GM08714 (cell line): ENCODE results near the gene WIPF3.

ENCODE experiments used
- H3K4me3 ChIP-seq: fragments of 200-500 bp; sonication (Bioruptor generic); 2 replicates; pipeline ENCODE4 v1.5.1; 2014; ENCODE audit warnings: mild to moderate bottlenecking, low read length, inconsistent platforms
- ZNF274 ChIP-seq: IDR thresholded peaks from 2 replicates; pipeline ENCODE4 v1.6.1; 2012; ENCODE audit warnings: mild to moderate bottlenecking, low read depth, low read length

WIPF3 gene

GRCh38 chr7:29847496-29847895 lies 41.2 kb downstream of the WIPF3 start:
- H3K4me3 ChIP-seq, result no peak overlapping the region
- TF ChIP-seq ZNF274, result no peak

GRCh38 chr7:29847916-29848315 lies 41.6 kb downstream of the WIPF3 start:
- no peak overlapping the region for H3K4me3 ChIP-seq
- TF ChIP-seq ZNF274, result no peak

- no peak for TF ChIP-seq ZNF274
- H3K4me3 ChIP-seq, result no peak overlapping the region
Observed at GRCh38 chr7:29848941-29849340, 42.6 kb downstream of the WIPF3 start.

GRCh38 chr7:29851487-29851886 lies 45.2 kb downstream of the WIPF3 start:
- H3K4me3 ChIP-seq, result no peak overlapping the region
- no peak for TF ChIP-seq ZNF274

- H3K4me3 ChIP-seq, result no peak overlapping the region
- TF ChIP-seq ZNF274, result no peak
Observed at GRCh38 chr7:29852457-29852856, 46.1 kb downstream of the WIPF3 start.

GRCh38 chr7:29853072-29853471 lies 46.8 kb downstream of the WIPF3 start:
- TF ChIP-seq ZNF274, result no peak
- no peak overlapping the region for H3K4me3 ChIP-seq

GRCh38 chr7:29853789-29854188 lies 47.5 kb downstream of the WIPF3 start:
- no peak overlapping the region for H3K4me3 ChIP-seq
- no peak for TF ChIP-seq ZNF274

GRCh38 chr7:29854257-29854938 lies 48.1 kb downstream of the WIPF3 start:
- H3K4me3 ChIP-seq, result no peak overlapping the region
- no peak for TF ChIP-seq ZNF274

GRCh38 chr7:29857654-29858053 lies 51.3 kb downstream of the WIPF3 start:
- TF ChIP-seq ZNF274, result no peak
- no peak overlapping the region for H3K4me3 ChIP-seq

- H3K4me3 ChIP-seq, result no peak overlapping the region
Observed at GRCh38 chr7:29858191-29858951, 52.1 kb downstream of the WIPF3 start.

GRCh38 chr7:29859104-29859503 lies 52.8 kb downstream of the WIPF3 start:
- TF ChIP-seq ZNF274, result no peak
- H3K4me3 ChIP-seq, result no peak overlapping the region

More at GRCh38 chr7:29858191-29858951, 52.1 kb downstream of the WIPF3 start:
- no peak for TF ChIP-seq ZNF274

GRCh38 chr7:29859524-29860185 lies 53.3 kb downstream of the WIPF3 start:
- no peak overlapping the region for H3K4me3 ChIP-seq
- TF ChIP-seq ZNF274, result no peak

GRCh38 chr7:29860186-29860585 lies 53.9 kb downstream of the WIPF3 start:
- TF ChIP-seq ZNF274, result no peak
- no peak overlapping the region for H3K4me3 ChIP-seq

GRCh38 chr7:29861884-29862283 lies 55.6 kb downstream of the WIPF3 start:
- TF ChIP-seq ZNF274, result no peak
- no peak overlapping the region for H3K4me3 ChIP-seq

- no peak for TF ChIP-seq ZNF274
- no peak overlapping the region for H3K4me3 ChIP-seq
Observed at GRCh38 chr7:29864656-29865055, 58.3 kb downstream of the WIPF3 start.
